Subcutaneous adipose tissue (tissue), 4 donors: ENCODE measurements around the gene USP15. TPM values are rescaled to one million over a fixed set of nuclear protein-coding genes. Genes with fewer than 3 reads are reported as not detected.

ENCODE experiments used
- CTCF ChIP-seq: fragments of 450-650 bp; IDR thresholded peaks from one replicate; pipeline ENCODE4 v1.5.1; 2016; ENCODE audit warnings: low read depth, mild to moderate bottlenecking, control low read depth, antibody characterized with exemption, moderate library complexity
- total RNA-seq, 4 donors: library from RNA; depleted of rRNA; stranded (reverse); fragments of >200 nt; gene quantifications; one replicate each; pipeline ENCODE4 v1.1.0, GENCODE V29; 2016

USP15 gene
- total RNA-seq, 4 donors from 2014 or later = 88.5 to 288 (median 158) TPM

DNA sequence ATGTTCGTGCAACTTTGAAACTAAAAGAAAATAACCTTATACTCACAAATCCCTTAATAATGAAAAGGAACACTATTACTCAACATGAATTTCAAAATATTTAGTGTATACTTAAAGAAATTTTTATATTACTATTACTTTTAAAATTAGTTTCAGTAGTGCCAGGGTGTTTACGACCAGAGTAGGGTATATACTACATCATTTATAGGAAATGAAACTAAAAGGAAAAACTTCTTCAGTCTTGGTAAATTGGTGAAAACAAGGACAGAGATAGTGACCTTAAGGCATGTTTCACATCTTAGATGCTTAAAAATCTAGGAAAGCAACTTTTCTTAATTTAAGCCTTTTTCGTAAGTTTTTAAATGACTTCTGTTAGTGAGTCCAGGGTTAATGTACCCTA, 4.5 kb downstream of the USP15 start:
- no peak for TF ChIP-seq CTCF

DNA sequence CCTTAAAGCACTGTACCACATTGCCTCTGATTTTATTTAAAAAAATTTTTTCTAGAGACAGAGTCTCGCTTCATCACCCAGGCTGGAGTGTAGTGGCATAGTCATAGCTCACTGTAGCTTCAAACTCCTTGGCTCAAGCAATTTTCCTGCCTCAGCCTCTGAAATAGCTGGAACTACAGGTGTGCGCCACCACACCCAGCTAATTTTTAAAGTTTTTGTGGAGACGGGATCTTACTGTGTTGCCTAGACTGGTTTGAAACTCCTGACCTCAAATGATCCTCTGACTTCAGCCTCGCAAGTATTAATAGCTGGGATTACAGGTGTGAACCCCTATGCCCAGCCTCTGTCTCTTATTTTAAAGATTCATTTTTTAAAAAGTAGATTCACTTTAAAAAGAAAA, 5.3 kb downstream of the USP15 start:
- TF ChIP-seq CTCF = no peak

DNA sequence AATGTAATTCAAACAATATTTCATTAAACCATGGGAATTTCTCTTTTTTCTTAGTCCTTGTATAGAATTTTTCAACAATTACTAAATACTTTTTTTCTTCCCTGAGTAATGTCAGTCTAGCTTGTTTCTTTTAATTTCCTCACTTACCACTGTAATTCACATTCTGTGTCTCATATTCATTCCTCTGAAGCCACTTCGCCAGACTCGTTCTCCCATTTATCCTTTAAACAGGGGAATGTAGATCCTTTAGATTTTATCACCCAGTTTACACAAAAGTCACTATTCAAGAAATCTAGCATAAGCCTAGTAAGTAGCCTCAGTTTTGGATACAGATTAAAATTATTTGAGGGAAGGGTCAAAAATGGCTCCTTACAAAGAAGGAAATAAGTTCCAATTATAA, 6.8 kb downstream of the USP15 start:
- TF ChIP-seq CTCF = no peak

GRCh38 chr12:62267480-62267879, 7.3 kb downstream of the USP15 start:
- no peak for TF ChIP-seq CTCF

GRCh38 chr12:62268956-62269355, 8.8 kb downstream of the USP15 start:
- no peak for TF ChIP-seq CTCF

- no peak for TF ChIP-seq CTCF
Measured at GRCh38 chr12:62269464-62270228, 9.4 kb downstream of the USP15 start.

GRCh38 chr12:62270384-62270783, 10.2 kb downstream of the USP15 start:
- TF ChIP-seq CTCF = no peak
